ENCODE data around the gene LMO1. TPM values are rescaled to one million over a fixed set of nuclear protein-coding genes. Genes with fewer than 3 reads are reported as not detected.

Gene LMO1
- total RNA-seq, 1 donor: not detected

- no peaks in the 10 kb centered on the region for H3K79me2 ChIP-seq (ENCODE audit: insufficient read depth, low read length)
- H3K9me3 ChIP-seq (ENCODE audit: low read depth, low read length): no peaks in the 10 kb centered on the region
- H3K27me3 ChIP-seq (ENCODE audit: insufficient read depth, low read length): peaks cover 19% of the 10 kb centered on the region
- H3K4me3 ChIP-seq (ENCODE audit: insufficient read depth, low read length): no peak overlapping the region
- H4K20me1 ChIP-seq (ENCODE audit: insufficient read depth, low read length): no peaks in the 10 kb centered on the region
- no peak overlapping the region for H3K4me2 ChIP-seq (ENCODE audit: insufficient read depth, low read length)
- no peak overlapping the region for H2AFZ ChIP-seq (ENCODE audit: low read length)
- H3K4me1 ChIP-seq (ENCODE audit: insufficient read depth, low read length): no peaks in the 10 kb centered on the region
- no peaks in the 10 kb centered on the region for H3K36me3 ChIP-seq (ENCODE audit: insufficient read depth, low read length)
- no peak overlapping the region for H3K27ac ChIP-seq (ENCODE audit: low read depth, low read length)
- no peak for TF ChIP-seq CTCF (IDR thresholded peaks at IDR 0.05; ENCODE audit: extremely low read depth, low read depth, low read length)
- no peak for DNase-seq (ENCODE audit: insufficient read length, low spot score, missing footprints)
Observed at GRCh38 chr11:8206251-8207079, 57.2 kb downstream of the LMO1 start.

GRCh38 chr11:8205566-8205965 is 58.1 kb downstream of the LMO1 start:
- Histone ChIP-seq H4K20me1 (ENCODE audit: insufficient read depth, low read length) (no peaks in the 10 kb centered on the region), H3K9me3 (ENCODE audit: low read depth, low read length) (no peaks in the 10 kb centered on the region), H2AFZ (ENCODE audit: low read length) (no peak overlapping the region), H3K79me2 (ENCODE audit: insufficient read depth, low read length) (no peaks in the 10 kb centered on the region), H3K4me3 (ENCODE audit: insufficient read depth, low read length) (no peak overlapping the region), H3K27ac (ENCODE audit: low read depth, low read length) (no peak overlapping the region), H3K27me3 (ENCODE audit: insufficient read depth, low read length) (peaks cover 13% of the 10 kb centered on the region), H3K36me3 (ENCODE audit: insufficient read depth, low read length) (no peaks in the 10 kb centered on the region), H3K4me2 (ENCODE audit: insufficient read depth, low read length) (no peak overlapping the region), H3K4me1 (ENCODE audit: insufficient read depth, low read length) (no peaks in the 10 kb centered on the region)
- DNase-seq (ENCODE audit: insufficient read length, low spot score, missing footprints): no peak
- TF ChIP-seq CTCF (IDR thresholded peaks at IDR 0.05; ENCODE audit: extremely low read depth, low read depth, low read length): no peak

- no peaks in the 10 kb centered on the region for H3K36me3 ChIP-seq (ENCODE audit: insufficient read depth, low read length)
- peaks cover 13% of the 10 kb centered on the region for H3K27me3 ChIP-seq (ENCODE audit: insufficient read depth, low read length)
- H4K20me1 ChIP-seq (ENCODE audit: insufficient read depth, low read length): no peaks in the 10 kb centered on the region
- TF ChIP-seq CTCF (IDR thresholded peaks at IDR 0.05; ENCODE audit: extremely low read depth, low read depth, low read length): no peak
- H2AFZ ChIP-seq (ENCODE audit: low read length): no peak overlapping the region
- no peaks in the 10 kb centered on the region for H3K4me1 ChIP-seq (ENCODE audit: insufficient read depth, low read length)
- H3K4me3 ChIP-seq (ENCODE audit: insufficient read depth, low read length): no peak overlapping the region
- no peak overlapping the region for H3K27ac ChIP-seq (ENCODE audit: low read depth, low read length)
- no peak overlapping the region for H3K4me2 ChIP-seq (ENCODE audit: insufficient read depth, low read length)
- no peaks in the 10 kb centered on the region for H3K79me2 ChIP-seq (ENCODE audit: insufficient read depth, low read length)
- DNase-seq (ENCODE audit: insufficient read length, low spot score, missing footprints): peak; percentile 38
- H3K9me3 ChIP-seq (ENCODE audit: low read depth, low read length): no peaks in the 10 kb centered on the region
Observed at GRCh38 chr11:8204596-8204995, 59.1 kb downstream of the LMO1 start.

GRCh38 chr11:8204025-8204424 is 59.7 kb downstream of the LMO1 start:
- peak; percentile 47 for DNase-seq (ENCODE audit: insufficient read length, low spot score, missing footprints)
- Histone ChIP-seq H3K9me3 (ENCODE audit: low read depth, low read length) (no peaks in the 10 kb centered on the region), H3K4me1 (ENCODE audit: insufficient read depth, low read length) (no peaks in the 10 kb centered on the region), H3K79me2 (ENCODE audit: insufficient read depth, low read length) (no peaks in the 10 kb centered on the region), H3K4me3 (ENCODE audit: insufficient read depth, low read length) (no peak overlapping the region), H3K27ac (ENCODE audit: low read depth, low read length) (no peak overlapping the region), H2AFZ (ENCODE audit: low read length) (no peak overlapping the region), H3K4me2 (ENCODE audit: insufficient read depth, low read length) (no peak overlapping the region), H3K27me3 (ENCODE audit: insufficient read depth, low read length) (peaks cover 7% of the 10 kb centered on the region), H3K36me3 (ENCODE audit: insufficient read depth, low read length) (no peaks in the 10 kb centered on the region), H4K20me1 (ENCODE audit: insufficient read depth, low read length) (no peaks in the 10 kb centered on the region)
- TF ChIP-seq CTCF (IDR thresholded peaks at IDR 0.05; ENCODE audit: extremely low read depth, low read depth, low read length): no peak

Data from osteoblast (primary cell).